ENCODE measurements around the gene ERC1. TPM values are rescaled to one million over a fixed set of nuclear protein-coding genes. Genes with fewer than 3 reads are reported as not detected.

ERC1 gene
- total RNA-seq, 4 donors from 2014 or later, result 28.9 to 106 (median 43.6) TPM

- Histone ChIP-seq H3K9me3 (peaks cover 0 to 6% of the 10 kb centered on the region in 2 donors), H3K36me3 (no peaks in the 10 kb centered on the region), H3K27ac (no peak overlapping the region), H3K4me1 (no peaks in the 10 kb centered on the region), H3K4me3 (no peak overlapping the region), H3K27me3 (no peaks in the 10 kb centered on the region)
- intact Hi-C loops (cut with DNase I; ENCODE audit: low total_unique reads), result no loop called here
- TF ChIP-seq, protein P1, sequence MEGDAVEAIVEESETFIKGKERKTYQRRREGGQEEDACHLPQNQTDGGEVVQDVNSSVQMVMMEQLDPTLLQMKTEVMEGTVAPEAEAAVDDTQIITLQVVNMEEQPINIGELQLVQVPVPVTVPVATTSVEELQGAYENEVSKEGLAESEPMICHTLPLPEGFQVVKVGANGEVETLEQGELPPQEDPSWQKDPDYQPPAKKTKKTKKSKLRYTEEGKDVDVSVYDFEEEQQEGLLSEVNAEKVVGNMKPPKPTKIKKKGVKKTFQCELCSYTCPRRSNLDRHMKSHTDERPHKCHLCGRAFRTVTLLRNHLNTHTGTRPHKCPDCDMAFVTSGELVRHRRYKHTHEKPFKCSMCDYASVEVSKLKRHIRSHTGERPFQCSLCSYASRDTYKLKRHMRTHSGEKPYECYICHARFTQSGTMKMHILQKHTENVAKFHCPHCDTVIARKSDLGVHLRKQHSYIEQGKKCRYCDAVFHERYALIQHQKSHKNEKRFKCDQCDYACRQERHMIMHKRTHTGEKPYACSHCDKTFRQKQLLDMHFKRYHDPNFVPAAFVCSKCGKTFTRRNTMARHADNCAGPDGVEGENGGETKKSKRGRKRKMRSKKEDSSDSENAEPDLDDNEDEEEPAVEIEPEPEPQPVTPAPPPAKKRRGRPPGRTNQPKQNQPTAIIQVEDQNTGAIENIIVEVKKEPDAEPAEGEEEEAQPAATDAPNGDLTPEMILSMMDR (IDR thresholded peaks at IDR 0.05), result no peak
- DNase-seq, result no peak
Observed at GRCh38 chr12:1395421-1395955, 404.5 kb downstream of the ERC1 start.

DNA sequence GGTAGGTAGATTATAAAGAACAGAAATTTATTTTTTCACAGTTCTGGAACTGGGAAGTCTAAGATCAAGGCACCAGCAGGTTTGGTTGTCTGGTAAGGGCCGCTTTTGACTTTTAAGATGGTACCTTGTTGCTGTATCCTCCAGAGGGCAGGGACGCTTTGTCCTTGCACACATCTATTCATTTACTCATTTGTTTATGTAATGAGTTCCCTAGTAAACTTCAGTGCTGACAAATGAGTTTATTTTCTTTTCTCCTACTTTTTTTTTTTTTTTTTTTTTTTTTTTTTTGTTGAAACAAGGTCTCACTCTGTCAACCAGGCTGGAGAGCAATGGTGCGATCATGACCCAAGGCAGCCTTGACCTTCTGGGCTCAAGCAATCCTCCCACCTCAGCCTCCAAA, 407.6 kb downstream of the ERC1 start:
- H3K36me3 ChIP-seq, result no peaks in the 10 kb centered on the region
- TF ChIP-seq, protein P1 (IDR thresholded peaks at IDR 0.05), result no peak
- TF ChIP-seq POLR2A (IDR thresholded peaks at IDR 0.05), result no peak
- no peaks in the 10 kb centered on the region for H3K27me3 ChIP-seq
- H3K4me1 ChIP-seq, result no peaks in the 10 kb centered on the region
- H3K27ac ChIP-seq, result no peak overlapping the region
- no peaks in the 10 kb centered on the region for H3K9me3 ChIP-seq
- intact Hi-C loops (cut with DNase I; ENCODE audit: low total_unique reads), result no loop called here
- no peak overlapping the region for H3K4me3 ChIP-seq
- no peak for DNase-seq

GRCh38 chr12:1401891-1402290, 410.9 kb downstream of the ERC1 start:
- no peak overlapping the region for H3K27ac ChIP-seq
- H3K4me3 ChIP-seq, result no peak overlapping the region
- TF ChIP-seq, protein P1 (IDR thresholded peaks at IDR 0.05), result no peak
- TF ChIP-seq POLR2A (IDR thresholded peaks at IDR 0.05), result no peak
- no peaks in the 10 kb centered on the region for H3K27me3 ChIP-seq
- intact Hi-C loops (cut with DNase I; ENCODE audit: low total_unique reads), result no loop called here
- H3K9me3 ChIP-seq, result no peaks in the 10 kb centered on the region
- H3K36me3 ChIP-seq, result no peaks in the 10 kb centered on the region
- H3K4me1 ChIP-seq, result no peaks in the 10 kb centered on the region
- DNase-seq, result no peak

DNA sequence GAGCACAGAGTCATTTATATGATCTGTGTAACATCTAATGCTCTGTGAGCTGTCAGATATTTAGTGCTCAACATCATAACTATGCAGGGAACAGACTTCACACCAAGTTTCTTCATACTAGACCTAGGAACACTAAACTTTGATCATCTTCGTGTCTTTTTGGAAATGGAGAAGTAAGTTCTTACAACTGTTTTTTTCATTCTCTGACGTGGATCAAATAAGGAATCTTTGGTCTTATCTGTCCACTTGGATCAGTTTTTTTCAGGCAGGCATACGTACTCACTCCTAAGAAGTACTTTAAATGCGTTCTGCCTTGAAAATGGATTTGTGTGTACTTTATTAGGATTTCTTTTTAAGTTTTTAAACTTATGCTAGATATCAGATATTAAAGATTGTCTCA, 412.4 kb downstream of the ERC1 start:
- Histone ChIP-seq H3K4me1 (no peaks in the 10 kb centered on the region), H3K4me3 (no peak overlapping the region), H3K9me3 (no peaks in the 10 kb centered on the region), H3K27me3 (no peaks in the 10 kb centered on the region), H3K27ac (no peak overlapping the region), H3K36me3 (no peaks in the 10 kb centered on the region)
- no peak for DNase-seq
- TF ChIP-seq POLR2A (IDR thresholded peaks at IDR 0.05), result no peak
- TF ChIP-seq, protein P1 (IDR thresholded peaks at IDR 0.05), result no peak
- intact Hi-C loops (cut with DNase I; ENCODE audit: low total_unique reads), result no loop called here

GRCh38 chr12:1405619-1406018, 414.6 kb downstream of the ERC1 start:
- intact Hi-C loops (cut with DNase I; ENCODE audit: low total_unique reads), result no loop called here
- Histone ChIP-seq H3K36me3 (no peaks in the 10 kb centered on the region), H3K27ac (no peak overlapping the region), H3K27me3 (no peaks in the 10 kb centered on the region), H3K4me1 (no peaks in the 10 kb centered on the region), H3K4me3 (no peak overlapping the region), H3K9me3 (no peaks in the 10 kb centered on the region)
- DNase-seq, result no peak
- TF ChIP-seq, protein P1 (IDR thresholded peaks at IDR 0.05), result no peak
- TF ChIP-seq POLR2A (IDR thresholded peaks at IDR 0.05), result no peak

Data from uterus (tissue), 4 donors.